Fibroblast of villous mesenchyme (primary cell): Measurements from ENCODE around the gene STK33. TPM values are rescaled to one million over a fixed set of nuclear protein-coding genes. Genes with fewer than 3 reads are reported as not detected.

Experiments used
- DNase-seq: peaks from one replicate; pipeline ENCODE4 v3.0.0-alpha.2; 2010; ENCODE audit warnings: low read depth
- H3K4me3 ChIP-seq: 2 replicates; pipeline ENCODE4 v1.5.1; 2011; ENCODE audit warnings: low read depth, mild to moderate bottlenecking, low read length
- total RNA-seq: library from RNA; depleted of rRNA; stranded (reverse); fragments of >200 nt; gene quantifications from 2 replicates; pipeline ENCODE4 v1.2.3, GENCODE V29; 2012
- TF ChIP-seq, protein P1 (sequence below): IDR thresholded peaks from 2 replicates; pipeline ENCODE4 v1.5.1; 2012; ENCODE audit warnings: low read depth, mild to moderate bottlenecking, low read length; ENCODE audit not compliant: insufficient read depth

Gene STK33
- total RNA-seq, 1 donor: 5.6 TPM

DNA sequence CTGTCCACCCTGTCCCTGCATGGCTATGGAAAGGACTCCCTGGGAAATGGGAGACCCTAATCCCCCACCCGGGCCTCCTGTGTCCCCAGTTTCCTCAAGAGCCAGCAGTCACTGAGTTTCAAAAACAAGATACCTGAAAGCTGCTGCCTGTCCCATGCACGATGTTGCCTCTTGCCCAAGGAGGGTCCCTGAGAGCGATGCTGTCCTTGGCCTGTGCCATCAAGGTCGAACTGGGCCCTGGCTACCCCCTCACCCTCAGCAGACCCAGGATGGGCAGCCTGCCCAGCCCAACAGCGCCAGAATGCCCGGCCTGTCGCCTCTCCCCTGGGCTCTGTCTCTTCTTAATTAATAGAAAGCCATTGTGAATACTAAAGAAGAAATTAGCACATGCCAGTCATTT is 225.8 kb downstream of the STK33 start:
- H3K4me3 ChIP-seq: no peak overlapping the region
- DNase-seq: no peak
- TF ChIP-seq, protein P1, sequence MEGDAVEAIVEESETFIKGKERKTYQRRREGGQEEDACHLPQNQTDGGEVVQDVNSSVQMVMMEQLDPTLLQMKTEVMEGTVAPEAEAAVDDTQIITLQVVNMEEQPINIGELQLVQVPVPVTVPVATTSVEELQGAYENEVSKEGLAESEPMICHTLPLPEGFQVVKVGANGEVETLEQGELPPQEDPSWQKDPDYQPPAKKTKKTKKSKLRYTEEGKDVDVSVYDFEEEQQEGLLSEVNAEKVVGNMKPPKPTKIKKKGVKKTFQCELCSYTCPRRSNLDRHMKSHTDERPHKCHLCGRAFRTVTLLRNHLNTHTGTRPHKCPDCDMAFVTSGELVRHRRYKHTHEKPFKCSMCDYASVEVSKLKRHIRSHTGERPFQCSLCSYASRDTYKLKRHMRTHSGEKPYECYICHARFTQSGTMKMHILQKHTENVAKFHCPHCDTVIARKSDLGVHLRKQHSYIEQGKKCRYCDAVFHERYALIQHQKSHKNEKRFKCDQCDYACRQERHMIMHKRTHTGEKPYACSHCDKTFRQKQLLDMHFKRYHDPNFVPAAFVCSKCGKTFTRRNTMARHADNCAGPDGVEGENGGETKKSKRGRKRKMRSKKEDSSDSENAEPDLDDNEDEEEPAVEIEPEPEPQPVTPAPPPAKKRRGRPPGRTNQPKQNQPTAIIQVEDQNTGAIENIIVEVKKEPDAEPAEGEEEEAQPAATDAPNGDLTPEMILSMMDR: no peak

DNA sequence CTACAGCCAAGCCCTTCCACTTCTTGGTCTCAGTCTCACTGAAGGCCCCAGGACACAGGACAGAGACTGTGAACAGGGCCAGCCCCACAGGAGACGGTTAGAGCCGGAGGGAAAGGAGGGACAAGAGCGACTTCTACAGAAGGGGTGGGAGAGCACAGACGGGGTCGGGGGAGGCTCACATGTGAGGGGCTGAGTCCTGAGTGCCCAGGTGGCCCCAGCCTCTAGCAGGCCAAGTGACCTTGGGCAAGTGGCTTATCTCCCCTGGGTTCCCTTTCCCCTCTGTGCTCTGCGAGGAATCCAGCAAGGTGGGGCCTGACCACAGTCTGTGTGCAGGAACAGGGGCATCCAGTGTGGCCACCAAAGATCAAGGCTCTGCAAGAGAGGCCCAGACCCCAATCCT is 227.7 kb downstream of the STK33 start:
- H3K4me3 ChIP-seq: no peak overlapping the region
- TF ChIP-seq, protein P1: no peak
- DNase-seq: no peak

DNA sequence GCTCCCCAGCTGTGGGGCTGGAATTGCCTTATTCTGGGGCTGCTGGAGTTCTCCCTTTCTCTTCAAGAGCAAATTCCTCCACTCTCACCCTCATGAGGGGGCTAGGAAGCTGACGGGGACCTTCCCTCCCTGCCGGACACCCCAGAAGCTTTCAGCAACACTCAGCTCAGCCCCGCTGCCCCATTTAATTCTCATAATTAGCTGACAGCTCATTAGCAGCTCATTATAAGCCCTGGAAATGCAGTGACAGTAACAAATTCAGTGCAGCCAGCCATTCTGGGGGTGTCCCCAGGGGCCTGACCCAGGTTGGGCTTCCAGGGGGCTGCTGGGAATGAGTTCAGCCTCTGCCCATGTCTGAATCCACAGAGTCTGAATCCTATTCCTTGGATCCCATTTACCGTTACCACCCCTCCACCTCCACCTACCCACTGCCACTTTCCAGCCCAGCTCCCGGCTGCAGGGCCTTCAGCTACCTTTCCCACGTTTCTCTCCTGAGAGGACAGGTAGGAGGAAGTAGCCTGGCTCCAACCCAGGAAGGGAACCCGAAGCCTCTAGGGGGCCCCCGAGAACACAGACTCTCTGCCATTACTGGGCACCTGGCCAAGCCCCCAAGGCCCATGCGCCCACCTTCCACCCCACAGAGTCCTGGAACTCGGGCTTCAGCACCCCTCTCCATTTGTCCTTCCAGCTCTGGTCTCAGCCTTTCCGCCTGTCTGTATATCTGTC is 228.6 kb downstream of the STK33 start:
- TF ChIP-seq, protein P1: no peak
- no peak overlapping the region for H3K4me3 ChIP-seq
- DNase-seq: no peak

DNA sequence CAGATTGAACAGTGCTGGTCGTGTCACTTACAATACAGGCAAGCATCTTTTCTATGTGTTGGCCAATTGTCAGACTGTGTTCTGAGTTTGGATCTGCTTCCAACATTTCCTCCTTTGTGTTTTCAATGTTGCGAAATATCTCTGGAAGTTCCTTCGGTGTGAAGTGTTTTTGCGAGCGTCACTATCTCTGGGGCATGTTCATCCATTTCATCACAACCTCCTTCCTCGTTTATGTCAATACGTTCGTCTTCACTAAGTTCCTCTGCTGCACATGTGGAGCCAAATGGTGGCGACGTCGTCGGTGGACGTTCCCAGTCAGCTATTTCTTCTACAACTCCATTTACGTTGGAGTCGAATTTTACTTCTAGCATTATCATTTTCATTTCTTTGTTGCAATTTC is 230.1 kb downstream of the STK33 start:
- no peak overlapping the region for H3K4me3 ChIP-seq
- TF ChIP-seq, protein P1: no peak
- no peak for DNase-seq

DNA sequence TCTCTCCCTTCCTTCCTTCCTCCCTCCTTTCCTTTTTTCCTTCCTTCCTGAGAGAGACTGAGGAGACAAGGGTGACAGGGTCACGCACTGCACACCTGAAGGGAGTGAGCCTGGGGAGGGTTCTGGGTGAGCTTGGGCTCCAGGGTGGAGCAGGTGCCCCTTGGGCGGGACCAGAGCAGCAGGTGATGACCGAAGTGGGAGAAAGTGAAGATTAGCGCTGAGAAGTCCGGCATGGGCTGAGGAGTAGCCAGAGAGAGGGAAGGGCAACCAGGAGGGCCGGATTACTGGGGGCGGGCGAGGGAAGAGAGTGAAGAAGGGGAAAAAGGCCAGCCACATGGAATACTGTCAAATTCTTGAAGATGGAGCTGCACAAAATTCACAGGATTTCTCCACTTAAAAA is 231.1 kb downstream of the STK33 start:
- TF ChIP-seq, protein P1: no peak
- no peak overlapping the region for H3K4me3 ChIP-seq

DNA sequence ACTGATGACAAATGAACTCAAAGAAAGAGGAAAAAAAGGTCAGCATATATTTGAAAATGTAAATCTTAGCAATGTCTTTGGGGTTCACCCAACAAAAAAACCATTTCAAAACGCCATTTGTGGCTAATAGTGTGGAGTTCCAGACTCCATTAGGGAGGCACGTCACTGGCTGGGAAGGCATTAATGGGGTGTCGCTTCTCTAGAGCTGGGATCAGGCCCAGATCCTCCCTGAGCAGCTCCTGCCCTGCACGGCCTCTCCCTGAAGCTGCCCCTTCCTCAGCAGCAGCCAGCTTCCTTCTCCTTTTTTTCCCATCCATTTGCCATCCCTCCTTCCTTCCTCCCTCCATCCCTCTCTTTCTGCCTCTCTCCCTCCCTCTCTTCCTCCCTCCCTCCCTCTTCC is 231.5 kb downstream of the STK33 start:
- no peak for DNase-seq
- H3K4me3 ChIP-seq: no peak overlapping the region
- TF ChIP-seq, protein P1: no peak

More for the DNA sequence above, 231.1 kb downstream of the STK33 start:
- no peak for DNase-seq

DNA sequence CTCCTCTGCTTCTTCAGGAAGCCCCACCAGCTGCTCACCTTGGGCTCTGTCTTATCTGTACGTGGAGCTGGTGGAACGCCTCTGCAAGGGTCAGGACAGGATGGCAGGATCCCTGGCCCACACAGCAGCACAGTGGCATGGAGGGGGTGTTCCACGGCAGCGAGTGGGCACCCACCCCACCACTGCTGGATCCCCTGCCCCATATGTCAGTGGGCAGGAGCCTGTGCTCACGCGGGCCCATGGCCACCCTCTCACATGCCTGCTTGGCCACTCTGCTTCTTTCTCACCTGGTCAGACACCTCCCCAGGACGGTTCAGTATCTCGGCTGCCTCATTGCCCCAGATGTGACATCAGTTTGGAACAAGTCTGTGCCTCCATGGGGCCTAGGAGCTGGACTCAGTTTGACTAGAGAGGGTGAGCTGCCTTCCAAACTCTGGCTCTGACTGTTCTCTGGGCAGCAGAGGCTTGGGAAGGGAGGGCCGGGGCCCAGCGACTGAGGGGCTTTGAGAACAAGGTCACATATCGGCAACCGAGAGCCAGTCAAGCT is 232.3 kb downstream of the STK33 start:
- no peak for DNase-seq
- H3K4me3 ChIP-seq: no peak overlapping the region
- TF ChIP-seq, protein P1: no peak
